Mesenchymal stem cell (in vitro differentiated cells and primary cell): Measurements from ENCODE around the gene GOLGA2. TPM values are rescaled to one million over a fixed set of nuclear protein-coding genes. Genes with fewer than 3 reads are reported as not detected.
A peak's percentile ranks its signal among the peaks of the same experiment; 100 is the strongest.

Experiments
- DNase-seq: peaks from one replicate; pipeline ENCODE4 v3.0.0-alpha.2; 2013
- H2AFZ ChIP-seq: one replicate; pipeline ENCODE4 v1.6.1; 2013; ENCODE audit warnings: low read depth, mild to moderate bottlenecking, control low read depth, inconsistent platforms, low read length, moderate library complexity
- H2AK5ac ChIP-seq: 2 replicates; pipeline ENCODE4 v1.6.1; 2013; ENCODE audit warnings: low read length, moderate library complexity, mild to moderate bottlenecking, inconsistent platforms; ENCODE audit not compliant: severe bottlenecking
- H2BK120ac ChIP-seq: one replicate; pipeline ENCODE4 v1.6.1; 2013; ENCODE audit warnings: low read depth, mild to moderate bottlenecking, inconsistent platforms, low read length, moderate library complexity
- H2BK12ac ChIP-seq, 2 experiments: one replicate each; pipeline ENCODE4 v1.6.1; 2013; ENCODE audit warnings: inconsistent platforms in 2 of 2, low read length in 2 of 2, mild to moderate bottlenecking in 2 of 2, moderate library complexity in 2 of 2, control low read depth in 1 of 2
- H2BK15ac ChIP-seq: one replicate; pipeline ENCODE4 v1.6.1; 2013; ENCODE audit warnings: mild to moderate bottlenecking, low read depth, inconsistent platforms; ENCODE audit not compliant: poor library complexity, severe bottlenecking
- H2BK5ac ChIP-seq: 2 replicates; pipeline ENCODE4 v1.6.1; 2013; ENCODE audit warnings: low read depth, mild to moderate bottlenecking, low read length, control low read depth, inconsistent platforms; ENCODE audit not compliant: poor library complexity, severe bottlenecking
- H3K14ac ChIP-seq, 2 experiments: one replicate each; pipeline ENCODE4 v1.6.1; 2013; ENCODE audit warnings: inconsistent platforms in 2 of 2, low read length in 2 of 2, control low read depth in 1 of 2, mild to moderate bottlenecking in 1 of 2, moderate library complexity in 1 of 2
- H3K18ac ChIP-seq, 2 experiments: one replicate each; pipeline ENCODE4 v1.6.1; 2013; ENCODE audit warnings: inconsistent platforms in 2 of 2, low read length in 2 of 2, control low read depth in 1 of 2, low read depth in 1 of 2, mild to moderate bottlenecking in 1 of 2
- H3K23ac ChIP-seq, 2 experiments: one replicate each; pipeline ENCODE4 v1.6.1; 2013; ENCODE audit warnings: inconsistent platforms in 2 of 2, low read length in 2 of 2, mild to moderate bottlenecking in 2 of 2, moderate library complexity in 2 of 2, control low read depth in 1 of 2
- H3K27ac ChIP-seq: 2 replicates; pipeline ENCODE4 v1.5.1; 2013; ENCODE audit warnings: mild to moderate bottlenecking, moderate library complexity, low read length, control low read depth, inconsistent platforms; ENCODE audit not compliant: poor library complexity, severe bottlenecking
- H3K27me3 ChIP-seq, 2 experiments: 2 replicates each; pipeline versions ENCODE4 v1.6.1 to v1.7.0; 2013; ENCODE audit warnings: low read length in 2 of 2, mild to moderate bottlenecking in 2 of 2, moderate library complexity in 2 of 2, control low read depth in 1 of 2, inconsistent platforms in 1 of 2; ENCODE audit not compliant: control insufficient read depth in 1 of 2, insufficient read depth in 1 of 2
- H3K36me3 ChIP-seq, 2 experiments: 2 replicates each; pipeline versions ENCODE4 v1.6.1 to v1.7.0; 2013; ENCODE audit warnings: low read length in 2 of 2, control low read depth in 1 of 2, inconsistent platforms in 1 of 2, low read depth in 1 of 2, mild to moderate bottlenecking in 1 of 2; ENCODE audit not compliant: insufficient read depth in 2 of 2, control insufficient read depth in 1 of 2
- H3K4ac ChIP-seq, 2 experiments: one replicate each; pipeline ENCODE4 v1.6.1; 2013; ENCODE audit warnings: inconsistent platforms in 2 of 2, low read length in 2 of 2, mild to moderate bottlenecking in 2 of 2, moderate library complexity in 2 of 2, control low read depth in 1 of 2, low read depth in 1 of 2
- H3K4me1 ChIP-seq: 2 replicates; pipeline ENCODE4 v1.6.1; 2013; ENCODE audit warnings: low read depth, low read length, control low read depth; ENCODE audit not compliant: control insufficient read depth, insufficient read depth
- H3K4me2 ChIP-seq: 2 replicates; pipeline ENCODE4 v1.6.1; 2013; ENCODE audit warnings: low read length, mild to moderate bottlenecking, inconsistent platforms; ENCODE audit not compliant: poor library complexity, severe bottlenecking
- H3K4me3 ChIP-seq, 2 experiments: 2 replicates each; pipeline versions ENCODE4 v1.5.1 to v1.7.0; 2013; ENCODE audit warnings: low read length in 2 of 2, mild to moderate bottlenecking in 2 of 2, control low read depth in 1 of 2, low read depth in 1 of 2; ENCODE audit not compliant: insufficient read depth in 1 of 2
- H3K79me1 ChIP-seq: replicated peaks from 2 replicates; pipeline ENCODE4 v1.6.1; 2013; ENCODE audit warnings: mild to moderate bottlenecking, control low read depth, low read length, inconsistent platforms; ENCODE audit not compliant: poor library complexity, severe bottlenecking
- H3K9ac ChIP-seq: 2 replicates; pipeline ENCODE4 v1.7.0; 2013; ENCODE audit warnings: mild to moderate bottlenecking, low read length, moderate library complexity
- H3K9me3 ChIP-seq: 2 replicates; pipeline ENCODE4 v1.7.0; 2013; ENCODE audit warnings: mild to moderate bottlenecking, low read length; ENCODE audit not compliant: control insufficient read depth
- H4K8ac ChIP-seq: one replicate; pipeline ENCODE4 v1.6.1; 2013; ENCODE audit warnings: inconsistent platforms, mild to moderate bottlenecking, low read length, moderate library complexity
- H4K91ac ChIP-seq: one replicate; pipeline ENCODE4 v1.6.1; 2013; ENCODE audit warnings: mild to moderate bottlenecking, low read length, inconsistent platforms
- WGBS: methylation state at CpG from one replicate; pipeline ENCODE4 v1.1.7; 2013; ENCODE audit warnings: mixed read lengths; 5-methylcytosine and 5-hydroxymethylcytosine counted together
- polyA plus RNA-seq, 2 experiments: library from polyadenylated mRNA; stranded (reverse); fragments of 200-250 nt; gene quantifications; one replicate each; pipeline ENCODE4 v1.2.3, GENCODE V29; 2013

GOLGA2 gene
- polyA plus RNA-seq (2013, experiment 1 of 2) = 109 TPM
- 102 TPM for polyA plus RNA-seq (2013, experiment 2 of 2)

- peak within 1 kb of the TSS; percentile 94 for H2BK120ac ChIP-seq
- peak within 1 kb of the TSS; percentile 81 for H2AFZ ChIP-seq
- no peaks in the 10 kb centered on the region for H3K27me3 ChIP-seq
- peaks cover 33% of the 10 kb centered on the region for H3K79me1 ChIP-seq
- H2AK5ac ChIP-seq = peak within 1 kb of the TSS; percentile 21
- H3K14ac ChIP-seq = peak within 1 kb of the TSS in 1 of 2 experiments; percentile 94
- peak within 1 kb of the TSS; percentile 92 to 99 for H3K18ac ChIP-seq
- H3K4me2 ChIP-seq = peak within 1 kb of the TSS; percentile 72
- peak within 1 kb of the TSS in 1 of 2 experiments; percentile 84 for H3K23ac ChIP-seq
- H2BK15ac ChIP-seq = peak within 1 kb of the TSS; percentile 87
- peak within 1 kb of the TSS; percentile 75 for H2BK5ac ChIP-seq
- H4K8ac ChIP-seq = peak within 1 kb of the TSS; percentile 92
- H3K4me1 ChIP-seq = peaks cover 17% of the 10 kb centered on the region
- peak within 1 kb of the TSS; percentile 88 for H4K91ac ChIP-seq
- H3K9ac ChIP-seq = peak within 1 kb of the TSS; percentile 99
- peak within 1 kb of the TSS in 1 of 2 experiments; percentile 70 for H2BK12ac ChIP-seq
- no peaks in the 10 kb centered on the region for H3K9me3 ChIP-seq
- peaks cover 23 to 44% of the 10 kb centered on the region in 2 experiments for H3K36me3 ChIP-seq
- WGBS = under 1% methylated on average over 57 of the region's 57 CpGs
- H3K4ac ChIP-seq = peak within 1 kb of the TSS; percentile 79 to 97
- peak within 1 kb of the TSS; percentile 74 to 98 for H3K4me3 ChIP-seq
- H3K27ac ChIP-seq = peak within 1 kb of the TSS; percentile 67
- DNase-seq = peak; percentile 85
These were observed at the start of gene GOLGA2 for GRCh38 chr9:128275198-128276007. GOLGA2 (minus strand) TSS chr9:128276007; CDS start chr9:128275976, 31 bp downstream.

- no peak overlapping the region for H4K91ac ChIP-seq
- H3K18ac ChIP-seq = no peak overlapping the region
- H3K27me3 ChIP-seq = no peaks in the 10 kb centered on the region
- no peak overlapping the region for H3K4me2 ChIP-seq
- peaks cover 44 to 54% of the 10 kb centered on the region in 2 experiments for H3K36me3 ChIP-seq
- DNase-seq = no peak
- no peak overlapping the region for H4K8ac ChIP-seq
- H3K27ac ChIP-seq = no peak overlapping the region
- no peak overlapping the region for H2AFZ ChIP-seq
- H3K14ac ChIP-seq = no peak overlapping the region
- H2BK120ac ChIP-seq = no peak overlapping the region
- H3K4me3 ChIP-seq = peak overlapping the region in 1 of 2 experiments; percentile 91
- H2BK5ac ChIP-seq = no peak overlapping the region
- no peak overlapping the region for H3K23ac ChIP-seq
- no CpG with 5 or more reads among the region's 1 CpG for WGBS
- H3K79me1 ChIP-seq = peaks cover 39% of the 10 kb centered on the region
- no peaks in the 10 kb centered on the region for H3K9me3 ChIP-seq
- H3K4me1 ChIP-seq = peaks cover 16% of the 10 kb centered on the region
- no peak overlapping the region for H2BK12ac ChIP-seq
- peak overlapping the region; percentile 63 for H2BK15ac ChIP-seq
- H2AK5ac ChIP-seq = no peak overlapping the region
- no peak overlapping the region for H3K4ac ChIP-seq
- H3K9ac ChIP-seq = peak overlapping the region; percentile 93
These were observed 48.6 kb upstream of the GOLGA2 start for GRCh38 chr9:128324401-128324800.

GRCh38 chr9:128323791-128324190 lies 48.0 kb upstream of the GOLGA2 start:
- Histone ChIP-seq H3K27ac (no peak overlapping the region), H3K23ac (no peak overlapping the region), H2BK120ac (no peak overlapping the region), H3K9ac (peak overlapping the region; percentile 93), H2AK5ac (no peak overlapping the region), H2AFZ (no peak overlapping the region), H3K27me3 (no peaks in the 10 kb centered on the region), H4K8ac (no peak overlapping the region), H3K4ac (no peak overlapping the region), H4K91ac (no peak overlapping the region), H3K9me3 (no peaks in the 10 kb centered on the region), H3K18ac (no peak overlapping the region), H3K79me1 (peaks cover 36% of the 10 kb centered on the region), H3K4me1 (peaks cover 14% of the 10 kb centered on the region), H3K4me2 (peak overlapping the region; percentile 91), H3K36me3 (peaks cover 42 to 51% of the 10 kb centered on the region in 2 experiments), H3K4me3 (peak overlapping the region in 1 of 2 experiments; percentile 91), H3K14ac (no peak overlapping the region), H2BK5ac (no peak overlapping the region), H2BK15ac (no peak overlapping the region), H2BK12ac (no peak overlapping the region)
- peak; percentile 27 for DNase-seq
- 88% methylated on average over 9 of the region's 12 CpGs for WGBS

- Histone ChIP-seq H3K9ac (peak overlapping the region; percentile 93), H3K27me3 (no peaks in the 10 kb centered on the region), H2BK120ac (no peak overlapping the region), H3K36me3 (peaks cover 37 to 45% of the 10 kb centered on the region in 2 experiments), H3K4ac (peak overlapping the region in 1 of 2 experiments; percentile 78), H3K9me3 (no peaks in the 10 kb centered on the region), H3K14ac (no peak overlapping the region), H3K18ac (peak overlapping the region in 1 of 2 experiments; percentile 80), H2BK12ac (peak overlapping the region in 1 of 2 experiments; percentile 43), H3K27ac (peak overlapping the region; percentile 79), H3K4me3 (peak overlapping the region; percentile 91 to 92), H2AFZ (peak overlapping the region; percentile 24), H2BK5ac (no peak overlapping the region), H3K23ac (peak overlapping the region; percentile 29 to 63), H2BK15ac (no peak overlapping the region), H2AK5ac (no peak overlapping the region), H3K4me2 (peak overlapping the region; percentile 91), H4K91ac (peak overlapping the region; percentile 22), H3K4me1 (peaks cover 12% of the 10 kb centered on the region), H3K79me1 (peaks cover 34% of the 10 kb centered on the region), H4K8ac (peak overlapping the region; percentile 93)
- peak; percentile 87 for DNase-seq
- WGBS = 30% methylated on average over 14 of the region's 16 CpGs
These were observed 47.5 kb upstream of the GOLGA2 start for GRCh38 chr9:128323212-128323730.
